NT2/D1 (cell line): ENCODE measurements around the gene SCAP.

ENCODE experiments used
- DNase-seq: peaks from one replicate; pipeline ENCODE4 v3.0.0-alpha.2; 2011; ENCODE audit warnings: low read depth, low spot score
- H3K27me3 ChIP-seq: 2 replicates; pipeline ENCODE4 v1.6.0; 2011; ENCODE audit warnings: mild to moderate bottlenecking; ENCODE audit not compliant: insufficient read length, insufficient read depth
- H3K36me3 ChIP-seq: 2 replicates; pipeline ENCODE4 v1.6.1; 2011; ENCODE audit warnings: mild to moderate bottlenecking, low read length, mixed read lengths; ENCODE audit not compliant: insufficient read depth, insufficient read length
- H3K4me1 ChIP-seq: 2 replicates; pipeline ENCODE4 v1.5.1; 2011; ENCODE audit not compliant: insufficient read depth, insufficient read length
- H3K4me3 ChIP-seq: 2 replicates; pipeline ENCODE4 v1.5.1; 2011; ENCODE audit warnings: low read depth; ENCODE audit not compliant: insufficient read length
- H3K9ac ChIP-seq: 2 replicates; pipeline ENCODE4 v1.6.0; 2011; ENCODE audit warnings: low read depth; ENCODE audit not compliant: insufficient read length
- H3K9me3 ChIP-seq: 2 replicates; pipeline ENCODE4 v1.5.1; 2011; ENCODE audit warnings: mild to moderate bottlenecking, low read length; ENCODE audit not compliant: insufficient read depth
- SUZ12 ChIP-seq: IDR thresholded peaks from 2 replicates; pipeline ENCODE4 v1.6.1; 2011; ENCODE audit not compliant: insufficient read length, insufficient read depth; ENCODE audit errors: extremely low read depth
- YY1 ChIP-seq: IDR thresholded peaks from 2 replicates; pipeline ENCODE4 v1.6.1; 2011; ENCODE audit not compliant: insufficient read length, insufficient read depth
- ZNF274 ChIP-seq: IDR thresholded peaks from 2 replicates; pipeline ENCODE4 v1.6.1; 2011; ENCODE audit warnings: mild to moderate bottlenecking, low read depth, low read length

Gene SCAP

GRCh38 chr3:47365213-47366153, 110.3 kb downstream of the SCAP start:
- Histone ChIP-seq H3K27me3 (no peaks in the 10 kb centered on the region), H3K4me1 (peaks cover under 1% of the 10 kb centered on the region), H3K9ac (no peak overlapping the region), H3K36me3 (no peaks in the 10 kb centered on the region), H3K4me3 (no peak overlapping the region), H3K9me3 (peaks cover 21% of the 10 kb centered on the region; the same call in 1 of the 2 replicates)
- no peak for DNase-seq
- TF ChIP-seq SUZ12: no peak
- TF ChIP-seq YY1: no peak
- TF ChIP-seq ZNF274: no peak
